ENCODE measurements around the gene CBFA2T3.

Gene CBFA2T3

DNA sequence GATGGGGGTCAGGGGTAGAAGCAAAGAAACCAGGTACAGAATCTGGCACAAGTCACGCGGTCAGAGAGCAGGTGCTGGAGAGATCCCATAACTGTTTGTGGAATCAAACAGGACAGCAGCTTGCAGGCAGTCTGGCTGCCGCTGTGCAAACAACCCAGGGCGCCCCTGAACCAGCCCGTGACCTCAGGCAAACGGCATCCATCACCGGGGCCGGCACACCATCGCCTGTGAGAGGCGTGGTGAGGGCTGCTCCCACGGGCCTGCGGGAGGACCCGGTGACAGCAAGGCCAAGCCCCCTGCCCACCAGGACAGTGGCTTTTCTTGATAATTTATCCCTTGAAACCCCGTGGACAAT is 47.9 kb downstream of the CBFA2T3 start:
- no peak for DNase-seq (ENCODE audit: low read depth, low spot score)
- Histone ChIP-seq H3K9me3 (ENCODE audit: low read depth, low read length) (no peaks in the 10 kb centered on the region), H3K4me3 (no peak overlapping the region), H3K27ac (no peak overlapping the region), H3K36me3 (ENCODE audit: insufficient read depth, low read length) (no peaks in the 10 kb centered on the region), H3K9ac (ENCODE audit: insufficient read length) (no peak overlapping the region)
- TF ChIP-seq POLR2AphosphoS5 (IDR thresholded peaks at IDR 0.05; ENCODE audit: borderline replicate concordance, low read depth, low read length) (no peak), EZH2 (IDR thresholded peaks at IDR 0.05) (no peak), FOXP2 (optimal IDR thresholded peaks at IDR 0.05; ENCODE audit: control extremely low read depth, extremely low read length, insufficient read depth) (no peak)

DNA sequence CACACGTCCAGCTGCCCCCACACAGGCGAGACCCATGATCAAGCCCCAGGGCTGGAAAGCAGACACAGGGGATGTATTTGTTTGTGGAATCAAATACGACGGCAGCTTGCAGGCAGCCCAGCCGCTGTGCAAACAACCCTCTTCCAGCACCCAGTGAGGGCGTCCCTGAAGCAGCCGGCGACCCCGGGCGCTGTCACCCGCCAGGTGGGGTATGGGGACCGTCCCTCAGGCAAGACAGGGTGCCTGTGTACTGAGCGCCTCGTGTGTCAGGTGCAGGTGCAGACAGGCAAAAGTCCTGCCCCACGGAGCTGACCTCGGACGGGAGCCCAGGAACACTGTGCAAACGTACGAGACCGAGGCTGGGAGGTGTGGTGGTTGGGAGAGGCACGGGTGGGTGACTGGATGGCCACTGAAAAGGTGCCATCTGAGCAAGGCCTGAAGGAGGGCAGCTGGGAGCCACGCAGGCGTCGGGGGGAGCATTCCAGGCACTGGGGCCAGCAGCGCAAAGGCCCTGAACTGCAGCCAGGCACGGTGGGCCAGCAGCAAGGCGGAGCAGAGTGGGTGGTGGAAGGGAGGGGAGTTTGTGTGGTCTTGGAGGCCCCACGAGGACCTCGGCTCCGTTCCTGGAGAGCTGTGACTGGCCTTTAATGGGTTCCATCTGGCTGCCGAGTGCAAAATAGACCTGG is 48.5 kb downstream of the CBFA2T3 start:
- no peak overlapping the region for H3K27ac ChIP-seq
- no peak for DNase-seq (ENCODE audit: low read depth, low spot score)
- TF ChIP-seq EZH2 (IDR thresholded peaks at IDR 0.05) (no peak), FOXP2 (optimal IDR thresholded peaks at IDR 0.05; ENCODE audit: control extremely low read depth, extremely low read length, insufficient read depth) (no peak), POLR2AphosphoS5 (IDR thresholded peaks at IDR 0.05; ENCODE audit: borderline replicate concordance, low read depth, low read length) (no peak)
- no peaks in the 10 kb centered on the region for H3K9me3 ChIP-seq (ENCODE audit: low read depth, low read length)
- H3K36me3 ChIP-seq (ENCODE audit: insufficient read depth, low read length) = no peaks in the 10 kb centered on the region
- H3K9ac ChIP-seq (ENCODE audit: insufficient read length) = no peak overlapping the region
- H3K4me3 ChIP-seq = no peak overlapping the region

DNA sequence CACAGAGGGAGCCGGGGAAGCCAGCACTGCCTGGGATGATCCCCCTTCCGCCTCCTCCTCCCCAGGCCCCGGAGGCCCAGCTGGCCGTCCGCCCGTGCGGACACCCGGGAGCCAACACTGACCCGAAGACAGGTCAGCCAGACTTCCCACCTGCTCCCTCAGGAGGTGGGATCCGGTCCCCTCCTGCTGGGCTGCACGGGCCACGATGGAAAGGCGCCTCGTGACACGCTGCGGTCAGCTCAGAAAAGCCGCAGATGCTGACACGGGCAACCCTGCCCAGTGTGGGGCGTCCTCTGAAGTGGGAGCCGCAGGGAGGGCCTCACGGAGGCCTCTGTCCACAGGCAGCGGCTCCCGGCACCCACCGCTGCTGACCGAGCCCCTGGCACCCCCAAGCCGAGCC is 49.3 kb downstream of the CBFA2T3 start:
- no peak overlapping the region for H3K4me3 ChIP-seq
- no peaks in the 10 kb centered on the region for H3K36me3 ChIP-seq (ENCODE audit: insufficient read depth, low read length)
- H3K9me3 ChIP-seq (ENCODE audit: low read depth, low read length) = no peaks in the 10 kb centered on the region
- H3K27ac ChIP-seq = no peak overlapping the region
- no peak for DNase-seq (ENCODE audit: low read depth, low spot score)
- TF ChIP-seq FOXP2 (optimal IDR thresholded peaks at IDR 0.05; ENCODE audit: control extremely low read depth, extremely low read length, insufficient read depth) (no peak), POLR2AphosphoS5 (IDR thresholded peaks at IDR 0.05; ENCODE audit: borderline replicate concordance, low read depth, low read length) (no peak), EZH2 (IDR thresholded peaks at IDR 0.05) (no peak)
- H3K9ac ChIP-seq (ENCODE audit: insufficient read length) = no peak overlapping the region

DNA sequence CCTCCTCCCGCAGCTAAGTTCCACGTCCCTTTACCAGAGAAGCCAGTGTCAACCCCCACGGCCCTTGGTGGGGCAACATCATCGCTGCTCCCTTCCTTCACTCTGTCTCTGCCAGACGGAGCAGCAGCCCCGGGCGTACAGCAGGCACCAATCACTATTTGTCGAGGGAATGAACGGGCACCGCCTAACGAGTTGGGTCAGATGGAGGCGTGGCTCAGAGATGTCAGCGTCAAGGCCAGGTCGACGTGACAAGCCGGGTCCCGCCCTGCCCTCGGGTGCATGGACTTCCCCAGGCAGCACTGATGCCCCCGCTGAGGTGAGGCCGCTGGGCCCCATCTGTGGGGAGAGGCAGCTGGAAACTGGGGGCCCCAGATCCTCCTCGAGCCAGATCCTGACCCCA is 50.0 kb downstream of the CBFA2T3 start:
- Histone ChIP-seq H3K9me3 (ENCODE audit: low read depth, low read length) (no peaks in the 10 kb centered on the region), H3K9ac (ENCODE audit: insufficient read length) (no peak overlapping the region), H3K36me3 (ENCODE audit: insufficient read depth, low read length) (no peaks in the 10 kb centered on the region), H3K4me3 (no peak overlapping the region), H3K27ac (no peak overlapping the region)
- no peak for TF ChIP-seq FOXP2 (optimal IDR thresholded peaks at IDR 0.05; ENCODE audit: control extremely low read depth, extremely low read length, insufficient read depth)
- no peak for TF ChIP-seq POLR2AphosphoS5 (IDR thresholded peaks at IDR 0.05; ENCODE audit: borderline replicate concordance, low read depth, low read length)
- no peak for DNase-seq (ENCODE audit: low read depth, low spot score)

DNA sequence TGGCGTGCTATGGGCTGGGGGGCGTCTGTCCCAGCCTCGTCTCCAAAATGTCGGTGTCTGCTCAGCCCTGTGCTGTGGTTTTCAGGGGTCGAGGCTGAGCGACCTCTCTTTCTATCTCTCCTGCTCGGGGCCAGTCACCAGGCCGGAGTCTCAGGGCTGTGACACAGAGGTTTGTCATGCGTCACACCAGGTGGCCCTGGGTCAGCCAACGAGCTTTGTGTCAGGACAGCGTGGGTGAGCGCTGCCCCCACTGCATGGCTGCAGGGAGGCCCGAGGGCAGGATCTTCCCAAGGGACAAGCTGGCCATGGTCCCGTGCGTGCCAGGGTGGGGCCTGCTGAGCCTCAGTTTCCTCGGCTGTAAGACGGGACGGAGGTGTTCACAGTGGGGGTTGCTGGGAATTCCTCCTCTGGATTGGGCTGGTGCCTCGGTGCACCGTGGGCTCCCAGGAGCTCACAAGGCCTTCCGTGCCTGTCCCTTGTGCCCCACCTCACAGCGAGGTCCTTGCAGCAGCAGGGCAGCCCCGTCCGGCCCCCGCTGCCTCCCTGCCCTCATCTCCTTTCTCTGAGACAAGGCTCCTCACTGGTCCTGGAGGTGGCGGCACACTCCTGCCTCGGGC is 50.5 kb downstream of the CBFA2T3 start:
- TF ChIP-seq POLR2AphosphoS5 (IDR thresholded peaks at IDR 0.05; ENCODE audit: borderline replicate concordance, low read depth, low read length) (no peak), EZH2 (IDR thresholded peaks at IDR 0.05) (no peak), FOXP2 (optimal IDR thresholded peaks at IDR 0.05; ENCODE audit: control extremely low read depth, extremely low read length, insufficient read depth) (no peak)
- H3K36me3 ChIP-seq (ENCODE audit: insufficient read depth, low read length) = no peaks in the 10 kb centered on the region
- H3K9me3 ChIP-seq (ENCODE audit: low read depth, low read length) = no peaks in the 10 kb centered on the region
- no peak overlapping the region for H3K4me3 ChIP-seq
- H3K9ac ChIP-seq (ENCODE audit: insufficient read length) = no peak overlapping the region
- no peak overlapping the region for H3K27ac ChIP-seq
- DNase-seq (ENCODE audit: low read depth, low spot score) = no peak

DNA sequence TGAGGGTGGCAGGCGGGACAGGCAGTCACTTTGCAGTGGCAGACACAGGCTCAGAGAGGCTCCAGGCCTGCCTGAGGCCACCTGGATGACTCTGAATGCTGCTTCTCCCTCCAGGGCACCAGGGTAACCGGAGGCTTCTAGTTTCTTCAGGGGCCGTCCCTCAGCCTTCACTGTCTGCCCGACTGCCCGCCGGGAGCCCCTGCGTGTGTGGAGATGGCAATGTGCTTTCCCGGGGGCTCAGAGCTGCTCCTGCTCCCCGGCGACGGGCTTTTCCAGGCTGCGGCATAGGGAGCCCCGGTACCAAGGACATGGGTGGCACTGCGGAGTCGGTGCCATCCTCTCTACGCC is 51.5 kb downstream of the CBFA2T3 start:
- no peaks in the 10 kb centered on the region for H3K36me3 ChIP-seq (ENCODE audit: insufficient read depth, low read length)
- DNase-seq (ENCODE audit: low read depth, low spot score) = no peak
- TF ChIP-seq FOXP2 (optimal IDR thresholded peaks at IDR 0.05; ENCODE audit: control extremely low read depth, extremely low read length, insufficient read depth) = no peak
- no peak for TF ChIP-seq POLR2AphosphoS5 (IDR thresholded peaks at IDR 0.05; ENCODE audit: borderline replicate concordance, low read depth, low read length)
- TF ChIP-seq EZH2 (IDR thresholded peaks at IDR 0.05) = no peak
- H3K27ac ChIP-seq = no peak overlapping the region
- H3K4me3 ChIP-seq = no peak overlapping the region
- H3K9ac ChIP-seq (ENCODE audit: insufficient read length) = no peak overlapping the region
- H3K9me3 ChIP-seq (ENCODE audit: low read depth, low read length) = no peaks in the 10 kb centered on the region

DNA sequence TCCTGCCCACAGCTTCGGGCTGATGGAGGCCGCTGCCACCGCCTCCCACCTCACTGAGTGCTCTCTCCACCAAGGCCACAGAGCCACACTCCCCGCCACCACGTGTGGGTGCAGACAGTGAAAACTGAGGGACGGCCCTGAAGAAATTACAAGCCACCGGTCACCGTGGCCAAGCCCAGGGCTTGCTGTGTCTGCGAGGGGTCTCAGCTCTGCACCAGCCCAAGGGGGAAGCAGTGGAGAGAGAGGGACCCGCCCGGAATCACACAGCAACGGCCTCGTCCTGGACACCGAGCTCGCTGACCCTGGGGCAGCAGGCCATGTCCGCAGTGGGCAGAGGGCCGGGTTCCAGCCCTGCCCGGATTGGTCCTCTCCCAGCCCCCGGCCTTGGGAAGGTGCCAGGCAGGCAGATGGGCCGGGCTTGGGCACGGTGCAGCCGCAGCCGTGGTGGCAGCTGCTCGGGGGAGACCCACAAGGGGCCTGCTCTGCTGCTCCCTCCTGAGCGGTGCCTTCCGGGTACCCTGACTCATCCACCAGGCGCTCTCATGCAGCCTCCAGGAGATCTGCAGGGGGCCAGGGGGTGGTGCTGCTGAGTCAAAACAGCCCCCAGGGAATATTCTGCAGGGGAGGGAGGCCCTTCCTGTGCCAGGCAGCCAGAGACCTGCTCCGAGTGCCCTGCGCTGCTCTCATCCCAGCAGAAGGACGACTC is 52.0 kb downstream of the CBFA2T3 start:
- Histone ChIP-seq H3K4me3 (no peak overlapping the region), H3K9ac (ENCODE audit: insufficient read length) (no peak overlapping the region), H3K9me3 (ENCODE audit: low read depth, low read length) (no peaks in the 10 kb centered on the region), H3K36me3 (ENCODE audit: insufficient read depth, low read length) (no peaks in the 10 kb centered on the region), H3K27ac (no peak overlapping the region)
- TF ChIP-seq EZH2 (IDR thresholded peaks at IDR 0.05) = no peak
- no peak for TF ChIP-seq POLR2AphosphoS5 (IDR thresholded peaks at IDR 0.05; ENCODE audit: borderline replicate concordance, low read depth, low read length)
- TF ChIP-seq FOXP2 (optimal IDR thresholded peaks at IDR 0.05; ENCODE audit: control extremely low read depth, extremely low read length, insufficient read depth) = no peak
- no peak for DNase-seq (ENCODE audit: low read depth, low spot score)

DNA sequence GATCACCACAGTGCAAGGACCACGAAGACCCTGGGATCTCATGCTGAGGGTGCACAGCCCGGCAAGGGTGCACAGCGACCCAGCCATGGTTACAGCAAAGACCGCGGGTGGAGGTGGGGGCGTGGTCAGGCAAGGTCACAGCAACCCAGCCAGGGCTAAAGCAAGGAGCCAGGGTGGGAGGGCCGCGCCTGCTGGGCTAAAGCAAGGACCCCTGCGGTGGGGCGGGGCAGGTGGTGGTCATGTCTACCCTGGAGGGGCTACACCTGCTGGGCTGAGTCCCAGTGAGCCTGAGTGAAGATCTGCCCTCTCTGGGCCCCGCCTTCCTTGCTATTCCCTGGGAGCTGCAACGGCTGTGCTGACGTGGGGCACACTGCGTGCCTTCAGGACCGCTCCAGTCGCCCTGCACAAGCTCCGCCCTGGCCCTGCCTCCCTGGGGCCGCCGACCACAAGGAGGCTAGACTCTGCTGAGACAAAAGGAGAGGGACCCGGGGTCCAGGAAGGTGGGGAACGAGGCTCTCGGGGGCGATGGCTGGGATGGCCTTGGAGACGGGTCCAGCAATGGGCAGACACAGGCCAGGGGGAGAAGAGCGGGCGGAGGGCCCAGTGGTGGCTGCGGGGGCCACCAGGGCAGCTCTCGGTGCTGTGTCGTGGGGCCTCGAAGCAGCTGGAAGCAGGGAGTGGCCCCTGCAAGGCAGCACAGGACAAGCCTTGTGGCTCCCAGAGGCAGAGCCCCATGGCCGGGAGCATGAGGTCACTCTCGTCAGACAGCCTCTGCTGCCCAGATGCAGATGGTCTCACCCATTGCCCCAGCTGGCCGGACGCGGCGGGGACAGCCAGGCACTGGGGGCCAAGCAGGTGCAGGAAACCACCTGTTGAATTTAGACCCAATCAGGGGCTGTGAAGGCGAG is 52.8 kb downstream of the CBFA2T3 start:
- H3K36me3 ChIP-seq (ENCODE audit: insufficient read depth, low read length) = no peaks in the 10 kb centered on the region
- H3K9me3 ChIP-seq (ENCODE audit: low read depth, low read length) = no peaks in the 10 kb centered on the region
- no peak overlapping the region for H3K27ac ChIP-seq
- TF ChIP-seq EZH2 (IDR thresholded peaks at IDR 0.05) (no peak), POLR2AphosphoS5 (IDR thresholded peaks at IDR 0.05; ENCODE audit: borderline replicate concordance, low read depth, low read length) (no peak), FOXP2 (optimal IDR thresholded peaks at IDR 0.05; ENCODE audit: control extremely low read depth, extremely low read length, insufficient read depth) (no peak)
- no peak for DNase-seq (ENCODE audit: low read depth, low spot score)
- no peak overlapping the region for H3K9ac ChIP-seq (ENCODE audit: insufficient read length)
- H3K4me3 ChIP-seq = no peak overlapping the region
